Upper lobe of right lung (tissue), 1 donor: ENCODE data around the gene CACNA1A. TPM values are rescaled to one million over a fixed set of nuclear protein-coding genes. Genes with fewer than 3 reads are reported as not detected.

ENCODE experiments used
- ATAC-seq: fragments of 200-7000 bp; cut with Tn5 transposase; one replicate; pipeline ENCODE4 v1.9.1; 2020; ENCODE audit warnings: mild to moderate bottlenecking, moderate library complexity
- DNase-seq: peaks from one replicate; pipeline ENCODE4 v3.0.0-alpha.2; 2020
- H3K27ac ChIP-seq: fragments of 200-600 bp; one replicate; pipeline ENCODE4 v1.8.0; 2022
- H3K27me3 ChIP-seq: fragments of 200-600 bp; one replicate; pipeline ENCODE4 v1.8.0; 2022; ENCODE audit warnings: mild to moderate bottlenecking
- H3K36me3 ChIP-seq: fragments of 200-600 bp; one replicate; pipeline ENCODE4 v1.8.0; 2022
- H3K4me1 ChIP-seq: fragments of 200-600 bp; one replicate; pipeline ENCODE4 v1.8.0; 2022
- H3K4me3 ChIP-seq: fragments of 200-600 bp; one replicate; pipeline ENCODE4 v1.8.0; 2022; ENCODE audit warnings: mild to moderate bottlenecking
- H3K9me3 ChIP-seq: fragments of 200-600 bp; one replicate; pipeline ENCODE4 v1.8.0; 2022
- CTCF ChIP-seq: fragments of 200-600 bp; IDR thresholded peaks from one replicate; pipeline ENCODE4 v1.8.0; 2022; ENCODE audit warnings: antibody characterized with exemption
- intact Hi-C: fragments of 100-400 bp; cut with DNase I; formaldehyde crosslinking; loops from one replicate; pipeline ENCODE4 v1.11.0; 2022
- total RNA-seq: library from RNA; stranded (reverse); fragmentation: NEBNext Ultra II Directional; extraction: Animal tissue kit (Norgen Biotek cat#: 25700); gene quantifications from one replicate; pipeline ENCODE4 v1.2.1, GENCODE V29; 2021
- donor health status: DM: no; HTN: yes; CAD: no; lungs with severe emphysema.

CACNA1A gene
- total RNA-seq, 1 donor from 2014 or later = 0.26 TPM

GRCh38 chr19:13284929-13285928, 221.1 kb downstream of the CACNA1A start:
- DNase-seq = no peak
- intact Hi-C loops = loop anchor here (10.0 kb wide), 1 partner anchor 150 kb away; no protein-coding TSS in a partner anchor
- Histone ChIP-seq H3K4me3 (no peak overlapping the region), H3K27me3 (peaks cover 14% of the 10 kb centered on the region), H3K9me3 (no peaks in the 10 kb centered on the region), H3K27ac (no peak overlapping the region), H3K4me1 (no peaks in the 10 kb centered on the region), H3K36me3 (no peaks in the 10 kb centered on the region)
- no peak for TF ChIP-seq CTCF
- peak; percentile 22 for ATAC-seq

- intact Hi-C loops = loop anchor here (10.0 kb wide), 1 partner anchor 151 kb away; no protein-coding TSS in a partner anchor
- DNase-seq (no peak), ATAC-seq (no peak)
- no peak for TF ChIP-seq CTCF
- H3K4me3 ChIP-seq = no peak overlapping the region
- H3K9me3 ChIP-seq = no peaks in the 10 kb centered on the region
- no peak overlapping the region for H3K27ac ChIP-seq
- H3K36me3 ChIP-seq = no peaks in the 10 kb centered on the region
- peaks cover 14% of the 10 kb centered on the region for H3K27me3 ChIP-seq
- no peaks in the 10 kb centered on the region for H3K4me1 ChIP-seq
Measured at GRCh38 chr19:13283871-13284270, 222.4 kb downstream of the CACNA1A start.

DNA sequence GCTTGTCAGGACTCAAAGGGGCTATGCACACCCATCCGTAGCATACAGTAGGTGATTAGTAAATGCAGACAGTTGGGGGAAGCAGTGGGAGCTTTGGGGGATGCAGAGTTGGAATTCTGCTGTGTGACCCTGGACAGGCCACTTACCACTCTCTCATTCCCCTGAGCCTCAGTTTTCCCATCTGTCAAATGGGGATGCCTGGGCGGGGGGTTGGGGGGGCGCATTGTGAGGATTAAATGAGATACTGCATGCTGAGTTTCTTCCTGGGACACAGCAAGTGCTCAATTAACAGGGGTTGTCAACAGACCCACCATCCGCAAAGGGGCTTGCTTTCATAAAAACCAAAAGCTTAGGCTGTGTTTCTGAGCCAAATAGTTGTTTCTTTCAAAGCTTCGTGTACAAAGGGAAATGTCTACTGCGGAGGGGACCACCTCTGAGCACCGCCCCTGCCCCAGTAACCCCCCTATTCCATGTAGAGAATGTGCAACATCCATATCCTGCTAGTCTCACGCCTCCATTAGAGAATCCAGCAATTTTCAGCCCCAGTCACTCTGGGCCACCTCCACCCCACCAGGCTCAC, 223.7 kb downstream of the CACNA1A start:
- Histone ChIP-seq H3K36me3 (no peaks in the 10 kb centered on the region), H3K27me3 (peaks cover 14% of the 10 kb centered on the region), H3K27ac (no peak overlapping the region), H3K4me1 (peaks cover 2% of the 10 kb centered on the region), H3K4me3 (no peak overlapping the region), H3K9me3 (no peaks in the 10 kb centered on the region)
- intact Hi-C loops = loop anchor here (10.0 kb wide), 1 partner anchor 152 kb away; no protein-coding TSS in a partner anchor
- ATAC-seq = no peak
- DNase-seq = no peak
- no peak for TF ChIP-seq CTCF

DNA sequence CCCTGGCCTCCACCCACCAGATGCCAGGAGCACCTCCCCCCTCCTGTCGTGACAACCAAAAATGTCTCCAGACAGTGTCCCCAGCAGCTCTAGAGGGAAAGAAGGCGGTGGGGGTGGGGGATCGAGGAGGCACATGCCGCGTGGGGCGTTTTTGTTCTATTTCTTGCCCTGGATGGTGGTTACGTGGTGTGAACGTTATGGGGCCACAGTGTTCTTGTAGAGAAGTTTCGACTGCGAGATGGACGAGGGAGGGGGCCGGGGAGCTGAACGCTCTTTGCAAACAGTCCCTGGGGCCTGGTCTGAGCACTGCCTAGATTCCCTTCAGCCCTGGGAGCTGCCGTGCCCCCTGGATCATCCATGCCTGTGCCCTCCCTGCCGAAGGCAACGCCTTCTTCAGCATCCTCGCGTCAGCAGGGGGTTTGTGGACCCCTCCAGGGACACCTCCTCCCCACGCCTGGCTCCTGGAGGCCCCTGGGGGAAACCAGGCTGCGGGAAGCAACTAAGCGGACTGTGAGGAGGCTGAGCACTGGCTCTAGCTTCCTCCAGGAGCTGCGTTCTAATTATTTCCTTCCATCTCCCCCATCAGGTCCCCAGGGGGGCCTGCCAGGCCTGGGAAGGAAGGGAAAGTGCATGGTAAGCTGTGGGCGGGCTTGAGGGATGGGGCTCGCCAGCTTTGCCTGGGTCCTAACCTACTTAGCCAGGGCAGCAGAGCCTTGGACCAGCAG, 224.6 kb downstream of the CACNA1A start:
- H3K27me3 ChIP-seq = peaks cover 14% of the 10 kb centered on the region
- ATAC-seq = no peak

More for the DNA sequence above, 224.6 kb downstream of the CACNA1A start:
- Histone ChIP-seq H3K4me3 (no peak overlapping the region), H3K36me3 (no peaks in the 10 kb centered on the region), H3K4me1 (peaks cover 8% of the 10 kb centered on the region), H3K27ac (no peak overlapping the region), H3K9me3 (no peaks in the 10 kb centered on the region)
- TF ChIP-seq CTCF = no peak
- DNase-seq = no peak
- intact Hi-C loops = loop anchor here (10.0 kb wide), 1 partner anchor 153 kb away; no protein-coding TSS in a partner anchor
